Mesenchymal stem cell (in vitro differentiated cells and primary cell): ENCODE results near the gene NDST4.

Experiments
- DNase-seq: peaks from one replicate; pipeline ENCODE4 v3.0.0-alpha.2; 2013
- H2AFZ ChIP-seq: one replicate; pipeline ENCODE4 v1.6.1; 2013; ENCODE audit warnings: low read depth, mild to moderate bottlenecking, control low read depth, inconsistent platforms, low read length, moderate library complexity
- H2AK5ac ChIP-seq: 2 replicates; pipeline ENCODE4 v1.6.1; 2013; ENCODE audit warnings: low read length, moderate library complexity, mild to moderate bottlenecking, inconsistent platforms; ENCODE audit not compliant: severe bottlenecking
- H2BK120ac ChIP-seq: one replicate; pipeline ENCODE4 v1.6.1; 2013; ENCODE audit warnings: low read depth, mild to moderate bottlenecking, inconsistent platforms, low read length, moderate library complexity
- H2BK12ac ChIP-seq, 2 experiments: one replicate each; pipeline ENCODE4 v1.6.1; 2013; ENCODE audit warnings: inconsistent platforms in 2 of 2, low read length in 2 of 2, mild to moderate bottlenecking in 2 of 2, moderate library complexity in 2 of 2, control low read depth in 1 of 2
- H2BK15ac ChIP-seq: one replicate; pipeline ENCODE4 v1.6.1; 2013; ENCODE audit warnings: mild to moderate bottlenecking, low read depth, inconsistent platforms; ENCODE audit not compliant: poor library complexity, severe bottlenecking
- H2BK5ac ChIP-seq: 2 replicates; pipeline ENCODE4 v1.6.1; 2013; ENCODE audit warnings: low read depth, mild to moderate bottlenecking, low read length, control low read depth, inconsistent platforms; ENCODE audit not compliant: poor library complexity, severe bottlenecking
- H3K14ac ChIP-seq, 2 experiments: one replicate each; pipeline ENCODE4 v1.6.1; 2013; ENCODE audit warnings: inconsistent platforms in 2 of 2, low read length in 2 of 2, control low read depth in 1 of 2, mild to moderate bottlenecking in 1 of 2, moderate library complexity in 1 of 2
- H3K18ac ChIP-seq, 2 experiments: one replicate each; pipeline ENCODE4 v1.6.1; 2013; ENCODE audit warnings: inconsistent platforms in 2 of 2, low read length in 2 of 2, control low read depth in 1 of 2, low read depth in 1 of 2, mild to moderate bottlenecking in 1 of 2
- H3K23ac ChIP-seq, 2 experiments: one replicate each; pipeline ENCODE4 v1.6.1; 2013; ENCODE audit warnings: inconsistent platforms in 2 of 2, low read length in 2 of 2, mild to moderate bottlenecking in 2 of 2, moderate library complexity in 2 of 2, control low read depth in 1 of 2
- H3K27ac ChIP-seq: 2 replicates; pipeline ENCODE4 v1.5.1; 2013; ENCODE audit warnings: mild to moderate bottlenecking, moderate library complexity, low read length, control low read depth, inconsistent platforms; ENCODE audit not compliant: poor library complexity, severe bottlenecking
- H3K27me3 ChIP-seq, 2 experiments: 2 replicates each; pipeline versions ENCODE4 v1.6.1 to v1.7.0; 2013; ENCODE audit warnings: low read length in 2 of 2, mild to moderate bottlenecking in 2 of 2, moderate library complexity in 2 of 2, control low read depth in 1 of 2, inconsistent platforms in 1 of 2; ENCODE audit not compliant: control insufficient read depth in 1 of 2, insufficient read depth in 1 of 2
- H3K36me3 ChIP-seq, 2 experiments: 2 replicates each; pipeline versions ENCODE4 v1.6.1 to v1.7.0; 2013; ENCODE audit warnings: low read length in 2 of 2, control low read depth in 1 of 2, inconsistent platforms in 1 of 2, low read depth in 1 of 2, mild to moderate bottlenecking in 1 of 2; ENCODE audit not compliant: insufficient read depth in 2 of 2, control insufficient read depth in 1 of 2
- H3K4ac ChIP-seq, 2 experiments: one replicate each; pipeline ENCODE4 v1.6.1; 2013; ENCODE audit warnings: inconsistent platforms in 2 of 2, low read length in 2 of 2, mild to moderate bottlenecking in 2 of 2, moderate library complexity in 2 of 2, control low read depth in 1 of 2, low read depth in 1 of 2
- H3K4me1 ChIP-seq: 2 replicates; pipeline ENCODE4 v1.6.1; 2013; ENCODE audit warnings: low read depth, low read length, control low read depth; ENCODE audit not compliant: control insufficient read depth, insufficient read depth
- H3K4me2 ChIP-seq: 2 replicates; pipeline ENCODE4 v1.6.1; 2013; ENCODE audit warnings: low read length, mild to moderate bottlenecking, inconsistent platforms; ENCODE audit not compliant: poor library complexity, severe bottlenecking
- H3K4me3 ChIP-seq, 2 experiments: 2 replicates each; pipeline versions ENCODE4 v1.5.1 to v1.7.0; 2013; ENCODE audit warnings: low read length in 2 of 2, mild to moderate bottlenecking in 2 of 2, control low read depth in 1 of 2, low read depth in 1 of 2; ENCODE audit not compliant: insufficient read depth in 1 of 2
- H3K79me1 ChIP-seq: replicated peaks from 2 replicates; pipeline ENCODE4 v1.6.1; 2013; ENCODE audit warnings: mild to moderate bottlenecking, control low read depth, low read length, inconsistent platforms; ENCODE audit not compliant: poor library complexity, severe bottlenecking
- H3K9ac ChIP-seq: 2 replicates; pipeline ENCODE4 v1.7.0; 2013; ENCODE audit warnings: mild to moderate bottlenecking, low read length, moderate library complexity
- H3K9me3 ChIP-seq: 2 replicates; pipeline ENCODE4 v1.7.0; 2013; ENCODE audit warnings: mild to moderate bottlenecking, low read length; ENCODE audit not compliant: control insufficient read depth
- H4K8ac ChIP-seq: one replicate; pipeline ENCODE4 v1.6.1; 2013; ENCODE audit warnings: inconsistent platforms, mild to moderate bottlenecking, low read length, moderate library complexity
- H4K91ac ChIP-seq: one replicate; pipeline ENCODE4 v1.6.1; 2013; ENCODE audit warnings: mild to moderate bottlenecking, low read length, inconsistent platforms
- WGBS: methylation state at CpG from one replicate; pipeline ENCODE4 v1.1.7; 2013; ENCODE audit warnings: mixed read lengths; 5-methylcytosine and 5-hydroxymethylcytosine counted together

NDST4 gene

GRCh38 chr4:115101675-115102074 lies 11.7 kb downstream of the NDST4 start:
- no peak overlapping the region for H2AFZ ChIP-seq
- no peak for DNase-seq
- no peak overlapping the region for H3K9ac ChIP-seq
- no peak overlapping the region for H2BK12ac ChIP-seq
- no peak overlapping the region for H2BK15ac ChIP-seq
- no peaks in the 10 kb centered on the region for H3K4me1 ChIP-seq
- H4K8ac ChIP-seq = no peak overlapping the region
- H2BK5ac ChIP-seq = no peak overlapping the region
- no peak overlapping the region for H3K4me2 ChIP-seq
- WGBS = 86% methylated on average over 3 of the region's 3 CpGs
- H3K4ac ChIP-seq = no peak overlapping the region
- no peaks in the 10 kb centered on the region for H3K27me3 ChIP-seq
- H2AK5ac ChIP-seq = no peak overlapping the region
- no peak overlapping the region for H2BK120ac ChIP-seq
- no peak overlapping the region for H3K27ac ChIP-seq
- H3K23ac ChIP-seq = no peak overlapping the region
- no peak overlapping the region for H3K14ac ChIP-seq
- no peaks in the 10 kb centered on the region for H3K9me3 ChIP-seq
- H3K79me1 ChIP-seq = no peaks in the 10 kb centered on the region
- H4K91ac ChIP-seq = no peak overlapping the region
- H3K18ac ChIP-seq = no peak overlapping the region
- H3K36me3 ChIP-seq = no peaks in the 10 kb centered on the region
- no peak overlapping the region for H3K4me3 ChIP-seq

- H3K14ac ChIP-seq = no peak overlapping the region
- H2AK5ac ChIP-seq = no peak overlapping the region
- no peak overlapping the region for H2BK5ac ChIP-seq
- no peak overlapping the region for H3K4me2 ChIP-seq
- no peaks in the 10 kb centered on the region for H3K79me1 ChIP-seq
- H3K18ac ChIP-seq = no peak overlapping the region
- H3K23ac ChIP-seq = no peak overlapping the region
- no peaks in the 10 kb centered on the region for H3K27me3 ChIP-seq
- no peak overlapping the region for H2BK15ac ChIP-seq
- 50% methylated on average over 2 of the region's 4 CpGs for WGBS
- no peak overlapping the region for H3K9ac ChIP-seq
- H4K91ac ChIP-seq = no peak overlapping the region
- peak; percentile 27 for DNase-seq
- H3K9me3 ChIP-seq = no peaks in the 10 kb centered on the region
- no peak overlapping the region for H2BK12ac ChIP-seq
- H3K27ac ChIP-seq = no peak overlapping the region
- H2AFZ ChIP-seq = no peak overlapping the region
- H4K8ac ChIP-seq = no peak overlapping the region
- no peaks in the 10 kb centered on the region for H3K4me1 ChIP-seq
- H3K4ac ChIP-seq = no peak overlapping the region
- no peak overlapping the region for H2BK120ac ChIP-seq
- no peaks in the 10 kb centered on the region for H3K36me3 ChIP-seq
- no peak overlapping the region for H3K4me3 ChIP-seq
Measured at GRCh38 chr4:115090483-115091075, 22.8 kb downstream of the NDST4 start.

- Histone ChIP-seq H3K4me2 (no peak overlapping the region), H2BK5ac (no peak overlapping the region), H3K4me3 (no peak overlapping the region), H3K27ac (no peak overlapping the region), H3K23ac (no peak overlapping the region), H2AK5ac (no peak overlapping the region), H2BK120ac (no peak overlapping the region), H3K14ac (no peak overlapping the region), H3K4ac (no peak overlapping the region), H2BK12ac (no peak overlapping the region), H3K36me3 (no peaks in the 10 kb centered on the region), H3K9ac (no peak overlapping the region), H3K79me1 (no peaks in the 10 kb centered on the region), H3K18ac (no peak overlapping the region), H4K91ac (no peak overlapping the region), H3K27me3 (no peaks in the 10 kb centered on the region), H4K8ac (no peak overlapping the region), H3K4me1 (no peaks in the 10 kb centered on the region), H2BK15ac (no peak overlapping the region), H2AFZ (no peak overlapping the region), H3K9me3 (no peaks in the 10 kb centered on the region)
- DNase-seq = no peak
- no CpG with 5 or more reads among the region's 2 CpGs for WGBS
Measured at GRCh38 chr4:115082633-115083032, 30.8 kb downstream of the NDST4 start.

GRCh38 chr4:115076691-115077090 lies 36.7 kb downstream of the NDST4 start:
- Histone ChIP-seq H3K27ac (no peak overlapping the region), H2BK15ac (no peak overlapping the region), H3K9me3 (no peaks in the 10 kb centered on the region), H4K8ac (no peak overlapping the region), H3K27me3 (no peaks in the 10 kb centered on the region), H2AFZ (no peak overlapping the region), H3K79me1 (no peaks in the 10 kb centered on the region), H2BK120ac (no peak overlapping the region), H3K4ac (no peak overlapping the region), H3K4me3 (no peak overlapping the region), H3K4me1 (no peaks in the 10 kb centered on the region), H3K36me3 (no peaks in the 10 kb centered on the region), H2BK5ac (no peak overlapping the region), H3K9ac (no peak overlapping the region), H2AK5ac (no peak overlapping the region), H3K23ac (no peak overlapping the region), H2BK12ac (no peak overlapping the region), H3K4me2 (no peak overlapping the region), H3K18ac (no peak overlapping the region), H3K14ac (no peak overlapping the region), H4K91ac (no peak overlapping the region)
- WGBS = 90% methylated on average over 5 of the region's 7 CpGs
- no peak for DNase-seq
